ENCODE results near the gene COL6A2. TPM values are rescaled to one million over a fixed set of nuclear protein-coding genes. Genes with fewer than 3 reads are reported as not detected.

Gene COL6A2
- polyA plus RNA-seq, 3 donors: 0.01 TPM; not detected in 2

DNA sequence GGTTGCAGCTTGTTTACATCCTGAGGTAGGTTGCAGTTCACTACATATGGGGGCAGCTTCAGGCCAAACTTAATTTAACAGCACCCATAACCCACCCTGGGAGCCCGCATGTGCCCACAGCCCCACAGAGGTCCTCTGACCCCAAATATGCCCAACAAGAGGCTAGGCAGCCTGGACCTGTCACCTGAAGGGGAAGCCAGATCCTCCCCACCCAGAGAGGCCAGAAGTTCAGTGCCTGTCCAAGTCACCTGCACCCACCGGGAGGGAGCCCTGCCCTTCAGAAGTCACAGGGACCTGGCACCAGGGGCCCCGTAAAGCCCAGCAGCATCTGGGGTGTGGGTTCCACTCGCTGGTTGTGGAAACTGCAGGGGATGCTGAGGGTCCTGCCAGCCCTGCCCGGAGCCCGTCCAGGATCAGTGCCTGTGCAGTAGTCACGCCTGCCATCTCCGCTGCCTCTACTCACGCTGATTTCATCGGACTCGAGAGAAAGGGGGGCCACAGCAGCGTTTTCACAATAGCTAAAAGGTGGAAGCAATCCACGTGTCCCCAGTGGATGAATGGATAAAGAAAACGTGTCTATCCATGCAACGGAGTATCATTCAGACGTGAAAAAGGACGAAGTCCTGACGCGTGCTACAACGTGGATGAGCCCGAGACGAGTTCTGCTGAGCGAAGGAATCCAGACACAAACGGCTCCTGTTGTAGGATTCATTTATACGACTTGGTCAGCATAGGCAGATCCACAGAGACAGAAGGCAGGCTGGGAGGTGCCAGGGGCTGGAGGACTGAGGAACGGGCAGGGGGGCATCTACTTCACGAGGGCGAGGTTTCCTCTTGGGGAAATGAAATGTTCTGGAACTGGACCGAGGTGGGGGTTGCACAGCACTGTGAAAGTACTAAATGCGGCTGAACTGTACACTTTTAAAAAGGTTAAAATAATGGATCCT is 33.9 kb upstream of the COL6A2 start:
- Histone ChIP-seq H3K27ac (ENCODE audit: low read depth in 1 of 2, low read length in 2 of 2) (no peak overlapping the region), H3K4me2 (replicated peaks; ENCODE audit: extremely low read depth, low read length, poor library complexity, severe bottlenecking) (no peak overlapping the region), H4K20me1 (ENCODE audit: insufficient read depth, low read length) (no peaks in the 10 kb centered on the region), H2AFZ (ENCODE audit: insufficient read depth, low read depth, low read length, poor library complexity, severe bottlenecking) (no peak overlapping the region), H3K27me3 (ENCODE audit: control insufficient read depth in 2 of 2, insufficient read depth in 2 of 2, low read length in 2 of 2) (peaks cover 0 to 9% of the 10 kb centered on the region in 2 donors), H3K36me3 (replicated peaks in 1 of 2; ENCODE audit: control insufficient read depth in 1 of 2, insufficient read depth in 2 of 2, low read length in 2 of 2) (no peaks in the 10 kb centered on the region), H3K79me2 (ENCODE audit: insufficient read depth, low read length) (no peaks in the 10 kb centered on the region), H3K9ac (ENCODE audit: insufficient read depth, low read length, poor library complexity, severe bottlenecking) (no peak overlapping the region), H3K4me3 (replicated peaks in 1 of 3; ENCODE audit: low read depth in 2 of 3, low read length in 3 of 3) (no peak overlapping the region), H3K4me1 (ENCODE audit: control insufficient read depth in 1 of 2, insufficient read depth in 2 of 2, low read length in 2 of 2) (peaks cover 0 to 3% of the 10 kb centered on the region in 2 donors), H3K9me3 (replicated peaks in 1 of 2; ENCODE audit: control insufficient read depth in 1 of 2, insufficient read depth in 1 of 2, low read length in 2 of 2) (peaks cover 21 to 42% of the 10 kb centered on the region in 2 donors)
- H3K36me3 Mint-ChIP-seq: no peaks in the 10 kb centered on the region
- 90% methylated on average over 30 of the region's 30 CpGs for WGBS (ENCODE audit: insufficient coverage)
- H3K27me3 Mint-ChIP-seq (ENCODE audit: low read depth in 3 of 3): peaks cover 8 to 33% (median 17%) of the 10 kb centered on the region in 3 donors
- H3K4me3 Mint-ChIP-seq: no peak overlapping the region
- DNase-seq: no peak
- TF ChIP-seq, protein P1, sequence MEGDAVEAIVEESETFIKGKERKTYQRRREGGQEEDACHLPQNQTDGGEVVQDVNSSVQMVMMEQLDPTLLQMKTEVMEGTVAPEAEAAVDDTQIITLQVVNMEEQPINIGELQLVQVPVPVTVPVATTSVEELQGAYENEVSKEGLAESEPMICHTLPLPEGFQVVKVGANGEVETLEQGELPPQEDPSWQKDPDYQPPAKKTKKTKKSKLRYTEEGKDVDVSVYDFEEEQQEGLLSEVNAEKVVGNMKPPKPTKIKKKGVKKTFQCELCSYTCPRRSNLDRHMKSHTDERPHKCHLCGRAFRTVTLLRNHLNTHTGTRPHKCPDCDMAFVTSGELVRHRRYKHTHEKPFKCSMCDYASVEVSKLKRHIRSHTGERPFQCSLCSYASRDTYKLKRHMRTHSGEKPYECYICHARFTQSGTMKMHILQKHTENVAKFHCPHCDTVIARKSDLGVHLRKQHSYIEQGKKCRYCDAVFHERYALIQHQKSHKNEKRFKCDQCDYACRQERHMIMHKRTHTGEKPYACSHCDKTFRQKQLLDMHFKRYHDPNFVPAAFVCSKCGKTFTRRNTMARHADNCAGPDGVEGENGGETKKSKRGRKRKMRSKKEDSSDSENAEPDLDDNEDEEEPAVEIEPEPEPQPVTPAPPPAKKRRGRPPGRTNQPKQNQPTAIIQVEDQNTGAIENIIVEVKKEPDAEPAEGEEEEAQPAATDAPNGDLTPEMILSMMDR (IDR thresholded peaks at IDR 0.05): no peak
- H3K9me3 Mint-ChIP-seq: peaks cover 26 to 42% (median 37%) of the 10 kb centered on the region in 7 donors
- peaks cover 4% of the 10 kb centered on the region for H3K4me1 Mint-ChIP-seq
- intact Hi-C loops (cut with micrococcal nuclease): no loop called here
- no peak overlapping the region for H3K27ac Mint-ChIP-seq

DNA sequence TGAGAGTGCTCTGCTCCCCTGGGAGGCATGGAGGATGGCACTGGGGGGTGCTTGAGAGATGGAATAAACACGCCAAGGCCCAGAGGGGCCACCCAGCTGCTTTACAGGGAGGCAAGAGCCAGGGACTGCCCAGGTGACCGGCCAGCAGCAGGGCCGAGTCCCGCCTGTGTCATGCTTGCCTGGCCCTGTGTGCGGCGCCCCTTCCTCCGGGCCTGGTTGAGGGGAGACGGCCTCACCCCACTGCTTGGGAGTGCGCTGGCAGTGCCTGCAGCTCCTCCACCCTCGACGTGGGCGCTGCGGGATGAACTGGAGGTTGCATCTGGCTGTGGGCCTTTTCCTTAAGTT is 33.1 kb upstream of the COL6A2 start:
- no peaks in the 10 kb centered on the region for H3K36me3 ChIP-seq (replicated peaks in 1 of 2; ENCODE audit: control insufficient read depth in 1 of 2, insufficient read depth in 2 of 2, low read length in 2 of 2)
- no peak for DNase-seq
- no peak overlapping the region for H3K4me2 ChIP-seq (replicated peaks; ENCODE audit: extremely low read depth, low read length, poor library complexity, severe bottlenecking)
- TF ChIP-seq, protein P1 (IDR thresholded peaks at IDR 0.05): no peak
- Mint-ChIP-seq H3K4me3 (no peak overlapping the region), H3K9me3 (peaks cover 19 to 42% (median 35%) of the 10 kb centered on the region in 7 donors), H3K4me1 (peaks cover 4% of the 10 kb centered on the region), H3K27me3 (ENCODE audit: low read depth in 3 of 3) (peaks cover 8 to 32% (median 12%) of the 10 kb centered on the region in 3 donors), H3K27ac (no peak overlapping the region), H3K36me3 (no peaks in the 10 kb centered on the region)
- intact Hi-C loops (cut with micrococcal nuclease): no loop called here
- no peak overlapping the region for H3K4me3 ChIP-seq (replicated peaks in 1 of 3; ENCODE audit: low read depth in 2 of 3, low read length in 3 of 3)
- peaks cover 0 to 3% of the 10 kb centered on the region in 2 donors for H3K4me1 ChIP-seq (ENCODE audit: control insufficient read depth in 1 of 2, insufficient read depth in 2 of 2, low read length in 2 of 2)
- no peaks in the 10 kb centered on the region for H4K20me1 ChIP-seq (ENCODE audit: insufficient read depth, low read length)
- no peaks in the 10 kb centered on the region for H3K79me2 ChIP-seq (ENCODE audit: insufficient read depth, low read length)
- H2AFZ ChIP-seq (ENCODE audit: insufficient read depth, low read depth, low read length, poor library complexity, severe bottlenecking): no peak overlapping the region
- H3K27me3 ChIP-seq (ENCODE audit: control insufficient read depth in 2 of 2, insufficient read depth in 2 of 2, low read length in 2 of 2): peaks cover 0 to 9% of the 10 kb centered on the region in 2 donors
- H3K9ac ChIP-seq (ENCODE audit: insufficient read depth, low read length, poor library complexity, severe bottlenecking): no peak overlapping the region
- WGBS (ENCODE audit: insufficient coverage): 82% methylated on average over 6 of the region's 13 CpGs
- no peak overlapping the region for H3K27ac ChIP-seq (ENCODE audit: low read depth in 1 of 2, low read length in 2 of 2)
- peaks cover 21 to 46% of the 10 kb centered on the region in 2 donors for H3K9me3 ChIP-seq (replicated peaks in 1 of 2; ENCODE audit: control insufficient read depth in 1 of 2, insufficient read depth in 1 of 2, low read length in 2 of 2)

Measured in CD14-positive monocyte (primary cell).